GM23338 (cell line): Measurements from ENCODE around the gene BSX. TPM values are rescaled to one million over a fixed set of nuclear protein-coding genes. Genes with fewer than 3 reads are reported as not detected.

Experiments used
- ATAC-seq: fragments of 200-7000 bp; cut with Tn5 transposase; 3 replicates; pipeline ENCODE4 v1.9.1; 2020
- DNase-seq: peaks from one replicate; pipeline ENCODE4 v3.0.0-alpha.2; 2015; ENCODE audit warnings: low spot score
- H2AFZ ChIP-seq: fragments of 200-600 bp; sonication (generic); 2 replicates; pipeline ENCODE4 v1.8.0; 2016; ENCODE audit warnings: antibody characterized with exemption, mild to moderate bottlenecking, moderate library complexity
- H3F3A ChIP-seq: fragments of 200-600 bp; sonication (generic); replicated peaks from 2 replicates; pipeline ENCODE4 v1.8.0; 2017; ENCODE audit warnings: antibody characterized with exemption, mixed run types, low read depth
- H3K27ac ChIP-seq: fragments of 200-600 bp; sonication (generic); 2 replicates; pipeline ENCODE4 v1.6.1; 2016; ENCODE audit warnings: low read depth
- H3K27me3 ChIP-seq: fragments of 200-600 bp; sonication (generic); 2 replicates; pipeline ENCODE4 v1.8.0; 2016; ENCODE audit warnings: mild to moderate bottlenecking, mixed run types, moderate library complexity; ENCODE audit not compliant: insufficient read depth
- H3K36me3 ChIP-seq: fragments of 200-600 bp; sonication (generic); 2 replicates; pipeline ENCODE4 v1.8.0; 2016; ENCODE audit warnings: mild to moderate bottlenecking; ENCODE audit not compliant: insufficient read depth
- H3K4me1 ChIP-seq: fragments of 200-600 bp; sonication (generic); 2 replicates; pipeline ENCODE4 v1.8.0; 2016; ENCODE audit warnings: mild to moderate bottlenecking, moderate library complexity; ENCODE audit not compliant: insufficient read depth
- H3K4me2 ChIP-seq: fragments of 200-600 bp; sonication (generic); 2 replicates; pipeline ENCODE4 v1.7.1; 2017; ENCODE audit warnings: mixed run types
- H3K4me3 ChIP-seq: fragments of 200-600 bp; sonication (generic); 2 replicates; pipeline ENCODE4 v1.6.1; 2016; ENCODE audit warnings: mixed run types
- H3K79me2 ChIP-seq: fragments of 200-600 bp; sonication (generic); replicated peaks from 2 replicates; pipeline ENCODE4 v1.8.0; 2017; ENCODE audit warnings: mild to moderate bottlenecking; ENCODE audit not compliant: insufficient read depth
- H3K9me2 ChIP-seq: fragments of 200-600 bp; sonication (generic); 2 replicates; pipeline ENCODE4 v1.8.0; 2017; ENCODE audit not compliant: insufficient read depth
- H4K20me1 ChIP-seq: fragments of 200-600 bp; sonication (generic); replicated peaks from 2 replicates; pipeline ENCODE4 v1.8.0; 2017; ENCODE audit warnings: mild to moderate bottlenecking; ENCODE audit not compliant: insufficient read depth
- H3K27ac Mint-ChIP-seq: 2 replicates; pipeline ENCODE4 v1.8.0; 2020; ENCODE audit warnings: inconsistent platforms, mild to moderate bottlenecking, moderate library complexity, mixed read lengths
- H3K27me3 Mint-ChIP-seq: 3 replicates; pipeline ENCODE4 v1.8.0; 2022; ENCODE audit warnings: low read depth, mild to moderate bottlenecking, moderate library complexity, mixed read lengths, inconsistent platforms; ENCODE audit not compliant: insufficient read depth, poor library complexity
- H3K36me3 Mint-ChIP-seq: 3 replicates; pipeline ENCODE4 v1.8.0; 2021; ENCODE audit warnings: low read depth, mild to moderate bottlenecking, inconsistent platforms, moderate library complexity, mixed read lengths
- H3K4me1 Mint-ChIP-seq: 3 replicates; pipeline ENCODE4 v1.8.0; 2020; ENCODE audit warnings: mild to moderate bottlenecking, inconsistent platforms, mixed read lengths
- H3K4me3 Mint-ChIP-seq: 3 replicates; pipeline ENCODE4 v1.8.0; 2021; ENCODE audit warnings: moderate library complexity, mild to moderate bottlenecking, inconsistent platforms, mixed read lengths
- H3K9me3 Mint-ChIP-seq: 3 replicates; pipeline ENCODE4 v1.8.0; 2020; ENCODE audit warnings: moderate library complexity, mild to moderate bottlenecking, inconsistent platforms, mixed read lengths
- EZH2 ChIP-seq: fragments of 200-600 bp; sonication (generic); IDR thresholded peaks from one replicate; pipeline ENCODE4 v1.8.0; 2017; ENCODE audit warnings: antibody characterized with exemption, mild to moderate bottlenecking, low read depth; ENCODE audit not compliant: unreplicated experiment
- JUNB ChIP-seq: IDR thresholded peaks from one replicate; pipeline ENCODE4 v1.6.1; 2016; ENCODE audit warnings: antibody characterized with exemption; ENCODE audit not compliant: unreplicated experiment
- NANOG ChIP-seq: IDR thresholded peaks from 2 replicates; pipeline ENCODE4 v1.6.1; 2016; ENCODE audit warnings: antibody characterized with exemption, borderline replicate concordance
- POLR2AphosphoS5 ChIP-seq: IDR thresholded peaks from 2 replicates; pipeline ENCODE4 v1.6.1; 2016; ENCODE audit warnings: antibody characterized with exemption, low read depth
- REST ChIP-seq: IDR thresholded peaks from one replicate; pipeline ENCODE4 v1.6.1; 2018; ENCODE audit warnings: antibody characterized with exemption; ENCODE audit not compliant: unreplicated experiment
- STAT1 ChIP-seq: IDR thresholded peaks from one replicate; pipeline ENCODE4 v1.6.1; 2016; ENCODE audit warnings: antibody characterized with exemption; ENCODE audit not compliant: unreplicated experiment
- ZNF114 ChIP-seq: fragments of 250-450 bp; sonication (Bioruptor Pico); IDR thresholded peaks from 2 replicates; pipeline ENCODE4 v1.5.0; 2020; ENCODE audit warnings: mild to moderate bottlenecking, moderate library complexity
- ZNF331 ChIP-seq: fragments of 250-450 bp; sonication (Bioruptor Pico); IDR thresholded peaks from 2 replicates; pipeline ENCODE4 v1.5.0; 2020; ENCODE audit warnings: low read depth, mild to moderate bottlenecking, moderate library complexity
- ZNF462 ChIP-seq: fragments of 250-450 bp; sonication (Bioruptor Pico); IDR thresholded peaks from 2 replicates; pipeline ENCODE4 v1.5.0; 2020; ENCODE audit warnings: mild to moderate bottlenecking, moderate library complexity
- polyA plus RNA-seq: library from polyadenylated mRNA; unstranded; fragments of >200 nt; fragmentation: Nextera tagmentation; extraction: Ambion mirVana; gene quantifications from 2 replicates; pipeline ENCODE4 v1.2.1, GENCODE V29; 2016
- total RNA-seq: library from RNA; depleted of rRNA; stranded (reverse); fragments of >200 nt; shearing (Covaris generic); gene quantifications from 2 replicates; pipeline ENCODE4 v1.2.3, GENCODE V29; 2014
- TF ChIP-seq, protein P1 (sequence below): IDR thresholded peaks from 2 replicates; pipeline ENCODE4 v1.6.1; 2016; ENCODE audit warnings: antibody characterized with exemption

The BSX gene
- total and polyA plus RNA-seq, 2 experiments from 2014 or later = not detected

GRCh38 chr11:122998727-122999366, 17.2 kb upstream of the BSX start:
- H4K20me1 ChIP-seq = no peaks in the 10 kb centered on the region
- H2AFZ ChIP-seq = peak overlapping the region; percentile 28; the same call in 1 of the 2 replicates
- DNase-seq = peak; percentile 28
- H3F3A ChIP-seq = no peaks in the 10 kb centered on the region
- Mint-ChIP-seq H3K27ac (no peak overlapping the region), H3K4me3 (no peak overlapping the region), H3K36me3 (no peaks in the 10 kb centered on the region), H3K9me3 (no peaks in the 10 kb centered on the region), H3K4me1 (peaks cover 15% of the 10 kb centered on the region), H3K27me3 (peaks cover 6% of the 10 kb centered on the region)
- ATAC-seq = peak; percentile 87
- H3K36me3 ChIP-seq = no peaks in the 10 kb centered on the region
- H3K4me1 ChIP-seq = peaks cover 9% of the 10 kb centered on the region
- peak overlapping the region; percentile 1; the same call in 1 of the 2 replicates for H3K4me3 ChIP-seq
- no peaks in the 10 kb centered on the region for H3K79me2 ChIP-seq
- H3K4me2 ChIP-seq = peak overlapping the region; percentile 37
- H3K27ac ChIP-seq = no peak overlapping the region
- no peak for TF ChIP-seq STAT1
- no peaks in the 10 kb centered on the region; the same call in 1 of the 2 replicates for H3K9me2 ChIP-seq
- no peaks in the 10 kb centered on the region for H3K27me3 ChIP-seq

DNA sequence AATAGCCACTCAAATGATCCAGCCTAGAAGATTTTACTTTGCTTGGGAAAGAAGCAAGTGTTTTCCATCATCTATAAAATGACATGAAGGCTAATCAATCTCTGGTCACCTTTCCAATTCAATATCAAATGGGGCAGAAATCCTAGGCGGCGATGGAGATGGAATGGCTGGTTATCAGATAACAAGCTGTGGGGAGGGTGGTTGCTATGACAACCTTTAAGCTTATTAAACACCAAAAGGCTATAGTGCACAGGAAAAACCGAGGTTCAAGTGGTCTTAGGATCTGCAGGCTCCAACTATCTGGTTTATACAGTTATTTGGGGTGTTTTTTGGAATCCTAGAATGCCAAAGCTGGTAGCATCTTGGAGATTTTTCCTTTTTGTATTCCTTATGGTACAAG, 13.9 kb upstream of the BSX start:
- Histone ChIP-seq H3K4me2 (no peak overlapping the region), H2AFZ (no peak overlapping the region), H3K4me1 (peaks cover 9% of the 10 kb centered on the region), H3K4me3 (no peak overlapping the region), H3K36me3 (no peaks in the 10 kb centered on the region), H3K9me2 (no peaks in the 10 kb centered on the region), H3F3A (no peaks in the 10 kb centered on the region), H3K27ac (no peak overlapping the region), H3K79me2 (no peaks in the 10 kb centered on the region), H3K27me3 (0 out of 2 replicates have a peak, but pooled peaks cover 4% of the 10 kb centered on the region), H4K20me1 (no peaks in the 10 kb centered on the region)
- TF ChIP-seq REST (no peak), NANOG (no peak), JUNB (no peak), ZNF331 (CRISPR knock-in tag) (no peak), POLR2AphosphoS5 (no peak), ZNF114 (CRISPR knock-in tag) (no peak), ZNF462 (CRISPR knock-in tag) (no peak), STAT1 (no peak), EZH2 (no peak)
- TF ChIP-seq, protein P1, sequence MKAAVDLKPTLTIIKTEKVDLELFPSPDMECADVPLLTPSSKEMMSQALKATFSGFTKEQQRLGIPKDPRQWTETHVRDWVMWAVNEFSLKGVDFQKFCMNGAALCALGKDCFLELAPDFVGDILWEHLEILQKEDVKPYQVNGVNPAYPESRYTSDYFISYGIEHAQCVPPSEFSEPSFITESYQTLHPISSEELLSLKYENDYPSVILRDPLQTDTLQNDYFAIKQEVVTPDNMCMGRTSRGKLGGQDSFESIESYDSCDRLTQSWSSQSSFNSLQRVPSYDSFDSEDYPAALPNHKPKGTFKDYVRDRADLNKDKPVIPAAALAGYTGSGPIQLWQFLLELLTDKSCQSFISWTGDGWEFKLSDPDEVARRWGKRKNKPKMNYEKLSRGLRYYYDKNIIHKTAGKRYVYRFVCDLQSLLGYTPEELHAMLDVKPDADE = no peak
- Mint-ChIP-seq H3K27me3 (peaks cover 8% of the 10 kb centered on the region), H3K36me3 (no peaks in the 10 kb centered on the region), H3K4me1 (peaks cover 15% of the 10 kb centered on the region), H3K9me3 (no peaks in the 10 kb centered on the region), H3K4me3 (no peak overlapping the region), H3K27ac (no peak overlapping the region)
- ATAC-seq = no peak
- no peak for DNase-seq
